K562 (cell line): ENCODE measurements around the gene LRRC61. TPM values are rescaled to one million over a fixed set of nuclear protein-coding genes. Genes with fewer than 3 reads are reported as not detected.

Experiments
- BACH1 ChIP-seq: fragments of 200-800 bp; sonication (Bioruptor generic); IDR thresholded peaks from 2 replicates; pipeline ENCODE4 v1.6.1; 2016; ENCODE audit warnings: missing genetic modification characterization, missing compliant biosample characterization
- NCOR1 ChIP-seq: fragments of 450-650 bp; IDR thresholded peaks from 2 replicates; pipeline ENCODE4 v1.6.1; 2016; ENCODE audit warnings: mild to moderate bottlenecking, moderate library complexity
- PHF8 ChIP-seq: fragments of 200-600 bp; sonication (generic); IDR thresholded peaks from 2 replicates; pipeline ENCODE4 v1.6.1; 2012; ENCODE audit warnings: mixed run types, mild to moderate bottlenecking, inconsistent platforms, low read length, moderate library complexity, borderline replicate concordance
- SPI1 ChIP-seq: IDR thresholded peaks from 2 replicates; pipeline ENCODE4 v1.6.1; 2011; ENCODE audit warnings: low read depth, low read length, control low read depth, borderline replicate concordance
- ZKSCAN3 ChIP-seq: fragments of 250-450 bp; sonication (Bioruptor Pico); IDR thresholded peaks from 2 replicates; pipeline ENCODE4 v1.4.0; 2020
- polyA plus RNA-seq, 8 experiments: library from polyadenylated mRNA; depleted of rRNA in 4 of 8; stranded (reverse) in 5 of 8; unstranded in 3 of 8; fragments of >200 nt; fragmentation: Nextera tagmentation in 2 of 8; fragmentation: Illumina TruSeq in 1 of 8; extraction: Ambion mirVana in 2 of 8; extraction: Trizol in 1 of 8; gene quantifications; 2 replicates each; pipeline versions ENCODE4 v1.2.1 to v1.2.3, GENCODE V29; 2011 to 2014; ENCODE audit warnings: inconsistent platforms in 1 of 8, missing spikeins in 1 of 8
- total RNA-seq, 7 experiments: library from RNA; depleted of rRNA in 6 of 7; stranded (reverse); fragments of >200 nt in 6 of 7; fragmentation: Illumina TruSeq in 2 of 7; extraction: Trizol in 2 of 7; gene quantifications; 2 replicates each; pipeline versions ENCODE4 v1.2.1 to v1.2.3, GENCODE V29; 2011 to 2021; ENCODE audit warnings: low replicate concordance in 1 of 7
- TF ChIP-seq, protein P1 (sequence below), 2 experiments: fragments of 450-650 bp; IDR thresholded peaks; 2 replicates each; pipeline ENCODE4 v1.6.1; 2016; ENCODE audit warnings: mild to moderate bottlenecking in 2 of 2, borderline replicate concordance in 1 of 2, low read depth in 1 of 2, moderate library complexity in 1 of 2
- TF ChIP-seq, protein P2 (sequence below): IDR thresholded peaks from 2 replicates; pipeline ENCODE4 v1.6.1; 2012; ENCODE audit warnings: low read depth, low read length, improper control_type of control experiment, borderline replicate concordance

The LRRC61 gene
- total and polyA plus RNA-seq, 9 of the 15 experiments (the other 6 are each of a cell fraction or from before 2014, with no cell fraction given): 1.3 to 55.2 (median 35.2) TPM

DNA sequence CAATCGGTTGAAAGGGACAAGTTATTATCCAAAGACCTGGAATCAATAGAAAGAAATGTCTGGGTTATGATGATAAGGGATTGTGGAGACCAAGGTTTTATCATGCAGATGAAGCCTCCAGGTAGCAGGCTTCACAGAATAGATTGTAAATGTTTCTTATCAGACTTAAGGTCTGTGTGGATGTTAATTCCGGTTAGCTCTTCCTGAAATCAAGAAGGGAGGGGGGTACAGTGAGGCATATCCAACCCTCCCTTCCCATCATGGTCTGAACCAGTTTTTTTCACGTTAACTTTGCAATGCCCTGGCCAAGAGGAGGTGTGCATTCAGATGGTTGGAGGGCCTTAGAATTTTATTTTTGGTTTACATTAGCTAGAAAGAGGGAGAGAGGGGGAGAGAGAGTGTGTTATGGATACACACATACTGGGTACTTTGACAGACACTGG is 9.8 kb upstream of the LRRC61 start (continued):
- TF ChIP-seq, protein P1, sequence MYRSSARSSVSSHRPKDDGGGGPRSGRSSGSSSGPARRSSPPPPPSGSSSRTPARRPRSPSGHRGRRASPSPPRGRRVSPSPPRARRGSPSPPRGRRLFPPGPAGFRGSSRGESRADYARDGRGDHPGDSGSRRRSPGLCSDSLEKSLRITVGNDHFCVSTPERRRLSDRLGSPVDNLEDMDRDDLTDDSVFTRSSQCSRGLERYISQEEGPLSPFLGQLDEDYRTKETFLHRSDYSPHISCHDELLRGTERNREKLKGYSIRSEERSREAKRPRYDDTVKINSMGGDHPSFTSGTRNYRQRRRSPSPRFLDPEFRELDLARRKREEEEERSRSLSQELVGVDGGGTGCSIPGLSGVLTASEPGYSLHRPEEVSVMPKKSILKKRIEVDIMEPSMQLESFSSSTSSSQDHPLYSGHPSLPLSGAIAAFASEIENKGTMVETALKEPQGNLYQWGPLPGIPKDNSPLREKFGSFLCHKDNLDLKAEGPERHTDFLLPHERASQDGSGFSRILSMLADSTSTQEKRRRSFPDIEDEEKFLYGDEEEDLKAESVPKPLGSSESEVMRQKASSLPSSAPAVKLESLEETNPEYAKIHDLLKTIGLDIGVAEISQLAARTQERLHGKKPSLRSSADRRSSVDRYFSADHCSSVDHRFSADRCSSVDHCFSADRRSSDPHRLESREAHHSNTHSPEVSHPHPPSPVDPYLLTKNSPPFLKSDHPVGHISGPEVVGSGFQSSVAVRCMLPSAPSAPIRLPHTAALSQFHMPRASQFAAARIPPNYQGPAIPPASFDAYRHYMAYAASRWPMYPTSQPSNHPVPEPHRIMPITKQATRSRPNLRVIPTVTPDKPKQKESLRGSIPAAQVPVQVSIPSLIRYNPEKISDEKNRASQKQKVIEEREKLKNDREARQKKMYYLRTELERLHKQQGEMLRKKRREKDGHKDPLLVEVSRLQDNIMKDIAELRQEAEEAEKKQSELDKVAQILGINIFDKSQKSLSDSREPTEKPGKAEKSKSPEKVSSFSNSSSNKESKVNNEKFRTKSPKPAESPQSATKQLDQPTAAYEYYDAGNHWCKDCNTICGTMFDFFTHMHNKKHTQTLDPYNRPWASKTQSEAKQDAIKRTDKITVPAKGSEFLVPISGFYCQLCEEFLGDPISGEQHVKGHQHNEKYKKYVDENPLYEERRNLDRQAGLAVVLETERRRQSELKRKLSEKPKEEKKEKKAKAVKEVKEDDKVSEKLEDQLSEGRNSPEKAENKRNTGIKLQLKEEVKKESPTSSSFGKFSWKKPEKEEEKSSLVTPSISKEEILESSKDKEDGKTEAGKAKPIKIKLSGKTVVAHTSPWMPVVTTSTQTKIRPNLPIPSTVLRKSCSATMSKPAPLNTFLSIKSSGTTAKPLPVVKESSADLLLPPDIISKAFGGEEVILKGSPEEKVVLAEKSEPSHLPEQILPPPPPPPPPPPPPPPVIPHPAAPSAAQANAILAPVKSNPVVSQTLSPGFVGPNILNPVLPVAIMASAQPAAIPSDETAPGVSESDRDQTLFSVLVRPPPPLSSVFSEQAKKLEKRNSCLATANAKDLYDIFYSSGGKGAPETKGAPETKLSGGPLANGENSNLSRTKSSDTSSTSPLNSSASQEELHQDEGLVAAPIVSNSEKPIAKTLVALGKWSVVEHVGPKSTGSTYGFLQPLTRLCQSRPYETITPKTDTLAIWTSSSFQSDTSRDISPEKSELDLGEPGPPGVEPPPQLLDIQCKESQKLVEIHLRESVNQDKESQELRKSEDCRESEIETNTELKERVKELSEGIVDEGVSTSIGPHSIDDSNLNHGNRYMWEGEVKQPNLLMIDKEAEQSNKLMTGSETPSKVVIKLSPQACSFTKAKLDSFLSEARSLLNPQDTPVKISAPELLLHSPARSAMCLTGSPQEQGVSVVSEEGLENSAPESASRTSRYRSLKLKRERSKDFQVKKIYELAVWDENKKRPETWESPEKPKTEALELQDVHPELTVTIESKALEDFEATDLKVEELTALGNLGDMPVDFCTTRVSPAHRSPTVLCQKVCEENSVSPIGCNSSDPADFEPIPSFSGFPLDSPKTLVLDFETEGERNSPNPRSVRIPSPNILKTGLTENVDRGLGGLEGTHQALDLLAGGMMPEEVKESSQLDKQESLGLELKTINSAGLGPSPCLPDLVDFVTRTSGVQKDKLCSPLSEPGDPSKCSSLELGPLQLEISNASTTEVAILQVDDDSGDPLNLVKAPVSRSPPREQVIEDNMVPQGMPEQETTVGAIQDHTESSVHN (IDR thresholded peaks at IDR 0.05; ENCODE audit: borderline replicate concordance in 1 of 2, low read depth in 1 of 2): peak in 1 of 2 experiments; percentile 77; a peak in 1 of 4 replicates
- TF ChIP-seq BACH1 (tag) (no peak), ZKSCAN3 (no peak), PHF8 (peak; percentile 20; the same call in 1 of the 2 replicates), NCOR1 (peak; percentile 95), SPI1 (peak; percentile 41; the same call in 1 of the 2 replicates)
- TF ChIP-seq, protein P2, sequence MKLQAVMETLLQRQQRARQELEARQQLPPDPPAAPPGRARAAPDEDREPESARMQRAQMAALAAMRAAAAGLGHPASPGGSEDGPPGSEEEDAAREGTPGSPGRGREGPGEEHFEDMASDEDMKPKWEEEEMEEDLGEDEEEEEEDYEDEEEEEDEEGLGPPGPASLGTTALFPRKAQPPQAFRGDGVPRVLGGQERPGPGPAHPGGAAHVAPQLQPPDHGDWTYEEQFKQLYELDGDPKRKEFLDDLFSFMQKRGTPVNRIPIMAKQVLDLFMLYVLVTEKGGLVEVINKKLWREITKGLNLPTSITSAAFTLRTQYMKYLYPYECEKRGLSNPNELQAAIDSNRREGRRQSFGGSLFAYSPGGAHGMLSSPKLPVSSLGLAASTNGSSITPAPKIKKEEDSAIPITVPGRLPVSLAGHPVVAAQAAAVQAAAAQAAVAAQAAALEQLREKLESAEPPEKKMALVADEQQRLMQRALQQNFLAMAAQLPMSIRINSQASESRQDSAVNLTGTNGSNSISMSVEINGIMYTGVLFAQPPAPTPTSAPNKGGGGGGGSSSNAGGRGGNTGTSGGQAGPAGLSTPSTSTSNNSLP: peak; percentile 81
